DMS153 treated with DMSO at 0.1 percent for 48 hours (cell line): ENCODE results near the gene IL12RB1.
"Not testable (repeated sequence)": the region's sequence is repeated elsewhere in the genome, so short reads cannot be mapped to it uniquely, and the experiment has no call there.

Experiments
- DNase-seq: peaks from one replicate; lab custom pipeline; 2025; ENCODE audit not compliant: unreplicated experiment; lab: John Stamatoyannopoulos, UW

The IL12RB1 gene

GRCh38 chr19:18051887-18052286 is 34.8 kb downstream of the IL12RB1 start:
- no peak for DNase-seq

GRCh38 chr19:18049385-18049784 is 37.3 kb downstream of the IL12RB1 start:
- DNase-seq = no peak

GRCh38 chr19:18046059-18046718 is 40.5 kb downstream of the IL12RB1 start:
- DNase-seq = no peak

GRCh38 chr19:18045307-18046050 is 41.3 kb downstream of the IL12RB1 start:
- no peak for DNase-seq

- DNase-seq = peak; percentile 21
Observed at GRCh38 chr19:18044825-18045304, 41.9 kb downstream of the IL12RB1 start.

DNA sequence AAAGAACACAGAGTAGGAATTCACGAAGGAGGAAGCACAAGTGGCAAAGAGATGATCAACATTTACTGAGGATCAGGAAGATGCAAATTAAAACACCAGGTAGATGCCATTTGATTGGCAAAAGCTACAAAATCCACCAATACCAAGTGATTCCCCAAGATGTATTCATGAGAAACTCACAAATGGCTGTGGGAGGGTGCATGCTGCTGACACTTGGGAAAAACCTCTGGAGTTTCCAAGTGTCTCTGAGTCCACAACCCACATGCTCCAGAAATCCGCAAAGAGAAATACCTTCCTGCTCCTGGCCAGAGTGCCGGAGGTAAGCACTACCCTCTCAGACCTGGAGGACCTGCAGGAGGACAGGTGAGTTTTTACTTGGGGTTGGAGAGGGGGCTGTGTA is 43.1 kb downstream of the IL12RB1 start:
- no peak for DNase-seq

DNA sequence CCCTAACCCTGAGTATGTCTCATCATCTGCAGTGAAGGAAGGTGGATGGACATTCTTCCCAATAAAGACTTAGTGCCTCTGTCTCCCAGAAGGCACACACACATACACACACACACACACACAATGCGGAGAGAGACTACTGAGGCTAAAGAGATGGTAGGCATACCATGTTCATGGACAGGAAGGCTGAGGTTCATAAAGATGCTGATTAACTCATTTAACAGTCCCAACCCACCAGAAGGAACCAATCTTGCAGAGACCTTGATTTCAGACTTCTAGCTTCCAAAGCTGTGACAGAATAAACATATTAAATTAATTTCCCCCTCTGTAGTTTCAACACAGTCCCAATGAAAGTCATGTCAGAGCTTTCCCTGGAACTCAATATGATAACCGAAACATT is 45.7 kb downstream of the IL12RB1 start:
- DNase-seq = no peak

GRCh38 chr19:18032102-18032501 is 54.6 kb downstream of the IL12RB1 start:
- not testable (repeated sequence) for DNase-seq

DNA sequence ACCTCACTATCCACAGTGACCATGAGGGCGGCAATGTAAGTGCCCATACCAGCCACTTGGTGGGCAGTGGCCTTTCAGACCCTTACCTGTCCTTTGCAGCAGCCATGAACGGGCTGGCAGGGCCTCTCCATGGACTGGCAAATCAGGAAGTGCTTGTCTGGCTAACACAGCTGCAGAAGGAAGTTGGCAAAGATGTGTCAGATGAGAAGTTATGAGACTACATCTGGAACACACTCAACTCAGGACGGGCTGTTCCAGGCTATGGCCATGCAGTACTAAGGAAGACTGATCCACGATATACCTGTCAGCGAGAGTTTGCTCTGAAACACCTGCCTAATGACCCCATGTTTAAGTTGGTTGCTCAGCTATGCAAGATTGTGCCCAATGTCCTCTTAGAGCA is 55.3 kb downstream of the IL12RB1 start:
- DNase-seq = not testable (repeated sequence)

DNA sequence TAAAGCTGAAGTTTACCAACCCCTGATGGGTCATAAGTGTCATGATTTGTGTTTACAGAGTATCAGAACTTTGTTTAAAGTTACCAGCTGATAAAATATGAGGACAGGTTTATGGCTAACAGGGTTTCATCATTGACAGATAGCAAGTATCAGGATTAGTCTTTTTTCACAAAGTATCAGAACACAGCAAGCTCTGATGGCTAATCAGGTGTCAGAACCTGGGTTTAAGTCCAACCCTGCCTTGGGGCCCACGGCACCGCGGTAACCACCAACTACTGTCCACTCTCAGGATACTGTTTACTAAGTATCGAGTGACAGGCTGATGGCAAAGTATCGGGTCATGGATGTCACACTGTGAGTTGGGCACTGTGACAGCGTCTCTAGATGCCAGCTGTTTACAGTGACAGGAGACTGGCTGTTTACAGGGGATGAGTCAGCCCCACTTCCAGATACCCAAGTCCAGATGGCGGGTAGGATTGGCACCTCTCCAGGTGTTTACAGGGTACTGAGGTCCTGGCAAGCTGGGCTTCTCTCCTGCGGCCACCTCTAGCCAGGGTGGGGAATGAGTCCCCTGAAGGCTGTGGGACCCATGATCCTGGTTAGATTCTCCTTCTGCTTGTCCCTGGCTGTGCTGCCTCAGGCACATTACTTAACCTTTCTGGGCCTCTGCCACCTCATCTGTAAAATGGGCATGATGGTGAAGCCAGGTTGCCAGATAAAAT is 57.0 kb downstream of the IL12RB1 start:
- peak; percentile 25 for DNase-seq

GRCh38 chr19:18027151-18027550 is 59.6 kb downstream of the IL12RB1 start:
- DNase-seq = no peak

DNA sequence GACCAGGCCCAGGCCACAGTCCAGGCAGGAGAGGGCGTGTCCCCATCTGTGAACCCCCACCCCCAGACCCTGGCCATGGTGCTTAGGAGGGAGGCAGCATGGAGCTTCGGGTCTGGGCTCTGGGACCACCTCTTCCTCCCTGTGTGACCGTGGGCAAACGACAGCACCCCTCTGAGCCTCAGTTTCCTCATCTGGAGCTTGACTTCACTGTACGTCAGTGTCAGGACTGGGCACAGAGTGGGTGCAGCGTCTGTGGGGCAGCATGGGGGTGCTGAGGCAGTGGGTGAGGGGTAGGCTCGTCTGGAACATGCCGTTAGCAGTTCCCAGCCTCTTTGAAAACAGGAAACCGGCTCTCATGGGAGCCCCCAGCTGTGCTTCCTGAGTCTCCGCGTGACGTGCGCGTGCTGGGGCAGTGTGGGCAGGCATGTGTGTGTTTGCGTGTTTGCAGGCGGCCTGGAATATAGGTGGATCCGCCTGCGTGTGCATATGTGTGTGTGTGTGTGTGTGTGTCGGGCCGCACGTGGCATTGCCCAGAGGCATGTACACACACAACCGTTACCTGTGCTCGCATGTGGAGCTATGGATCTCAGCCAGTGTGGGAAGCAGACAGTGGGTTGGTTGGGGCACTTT is 63.0 kb downstream of the IL12RB1 start:
- peak; percentile 12 for DNase-seq

DNA sequence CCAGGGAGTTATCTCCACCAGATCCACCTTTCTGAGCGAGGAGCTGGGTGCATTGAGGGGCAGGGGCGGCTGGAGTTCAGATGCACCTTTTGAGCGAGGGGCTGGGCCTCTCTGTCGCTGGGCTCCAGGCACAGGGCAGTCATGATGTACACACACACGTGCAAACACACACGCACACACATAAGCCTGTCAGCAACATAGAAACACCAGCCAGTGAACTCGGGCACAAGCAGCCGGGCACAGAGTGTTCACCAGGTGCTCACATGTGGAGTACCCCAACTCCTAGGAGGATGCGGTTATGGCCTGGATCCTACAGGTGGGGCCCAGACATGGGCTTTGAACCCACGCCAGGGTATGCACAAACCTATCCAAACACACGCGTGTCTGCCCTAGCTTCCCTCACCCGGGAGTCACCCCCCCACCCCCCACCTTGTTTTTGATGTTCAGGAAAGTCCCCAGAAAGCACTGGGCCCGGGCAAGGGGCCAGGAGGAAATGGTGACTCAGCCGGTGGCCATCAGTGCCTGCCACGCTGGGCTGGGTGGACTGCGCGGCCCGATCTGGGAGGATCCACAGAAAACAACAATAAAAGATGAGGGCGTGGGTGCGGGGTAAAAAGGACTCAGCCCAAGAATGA is 65.5 kb downstream of the IL12RB1 start:
- DNase-seq = no peak

DNA sequence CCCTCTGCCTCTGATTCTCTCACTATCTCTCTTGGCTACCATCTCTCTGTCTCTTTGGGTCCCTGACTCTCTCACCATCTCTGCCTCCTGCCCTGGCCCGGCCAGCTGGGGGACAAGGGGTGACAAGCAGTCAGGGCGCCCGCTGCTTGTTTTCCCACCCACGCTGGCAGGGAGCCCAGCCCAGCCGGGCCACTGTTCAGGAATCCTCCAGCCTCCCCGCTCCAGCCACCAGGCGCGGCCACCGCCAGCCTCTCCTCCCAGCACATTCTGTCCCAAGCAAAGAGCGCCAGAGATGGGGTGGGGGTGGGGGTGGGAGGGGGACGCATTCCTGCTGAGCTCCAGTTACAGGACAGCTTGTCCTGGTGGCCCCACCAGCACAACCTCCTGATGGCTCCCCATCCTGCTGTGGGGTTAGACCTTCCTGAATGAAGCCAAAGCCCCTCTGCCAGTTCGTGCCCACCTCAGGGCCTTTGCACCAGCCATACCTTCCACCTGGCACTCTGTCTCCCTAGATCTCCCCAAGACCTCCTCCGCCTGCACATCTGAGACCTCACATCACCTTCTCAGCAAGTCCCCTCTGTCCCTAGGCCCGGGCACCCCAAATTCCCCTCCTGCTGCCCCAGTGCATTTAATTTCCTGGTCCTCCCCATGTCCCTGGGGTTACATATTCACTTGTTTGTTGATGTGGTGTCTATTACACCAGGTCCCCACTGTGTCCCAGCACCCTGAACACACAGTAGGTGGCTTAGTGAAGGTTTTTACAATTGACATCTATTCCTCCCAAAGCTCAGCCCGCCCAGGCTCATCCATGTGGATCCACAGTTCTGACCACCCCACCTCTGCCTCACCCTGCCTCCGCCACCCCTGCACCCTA is 66.3 kb downstream of the IL12RB1 start:
- DNase-seq = no peak

- no peak for DNase-seq
Observed at GRCh38 chr19:18017275-18018083, 69.3 kb downstream of the IL12RB1 start.

DNA sequence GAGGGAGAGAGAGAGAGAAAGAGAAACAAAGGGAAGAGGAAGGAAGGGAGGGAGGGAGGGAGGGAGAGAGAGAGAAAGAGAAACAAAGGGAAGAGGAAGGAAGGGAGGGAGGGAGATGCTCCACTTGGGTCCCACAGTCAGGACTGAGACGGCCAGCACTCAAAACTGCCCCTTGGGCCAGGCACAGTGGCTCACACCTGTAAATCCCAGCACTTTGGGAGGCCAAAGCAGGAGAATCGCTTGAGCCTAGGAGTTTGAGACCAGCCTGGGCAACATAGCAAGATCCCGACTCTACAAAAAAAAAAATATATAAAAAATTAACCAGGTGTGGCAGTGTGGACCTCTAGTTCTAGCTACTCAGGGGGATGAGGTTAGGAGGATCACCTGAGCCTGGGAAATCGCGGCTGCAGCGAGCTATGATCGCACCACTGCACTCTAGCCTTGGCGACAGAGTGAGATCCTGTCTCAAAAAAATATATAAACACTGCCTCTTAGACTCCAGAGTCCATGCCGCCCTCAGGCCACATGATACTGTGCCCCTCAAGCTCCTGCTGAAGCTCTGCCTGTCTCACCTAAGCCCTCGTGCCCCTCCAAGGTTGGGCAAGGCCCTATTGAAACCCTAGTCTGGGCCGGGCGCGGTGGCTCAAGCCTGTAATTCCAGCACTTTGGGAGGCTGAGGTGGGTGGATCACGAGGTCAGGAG is 70.4 kb downstream of the IL12RB1 start:
- DNase-seq = no peak

DNA sequence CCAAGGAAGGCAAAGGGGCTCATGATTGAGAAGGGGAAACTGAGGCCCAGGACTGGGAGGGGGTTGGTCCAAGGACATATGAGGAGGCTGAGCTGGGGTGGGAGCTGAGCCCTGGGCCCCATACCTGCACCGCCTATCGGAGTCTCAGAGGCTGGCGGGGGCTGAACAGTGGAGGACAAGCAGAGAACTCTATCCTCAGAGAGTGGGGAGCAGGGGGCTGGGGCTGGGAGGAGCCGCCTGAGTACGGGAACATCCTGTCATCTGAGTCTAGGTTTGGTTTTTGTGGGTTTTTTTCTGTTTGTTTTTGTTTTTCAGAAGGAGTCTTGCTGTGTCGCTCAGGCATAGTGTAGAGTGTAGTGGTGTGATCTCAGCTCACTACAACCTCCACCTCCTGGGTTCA is 72.5 kb downstream of the IL12RB1 start:
- no peak for DNase-seq
